AG04449 (cell line): Measurements from ENCODE around the gene SLC5A6.

Experiments used
- CTCF ChIA-PET: fragments of 350-600 bp; formaldehyde crosslinking; extraction: SDS; loops from one replicate; lab custom pipeline; 2021; ENCODE audit warnings: antibody characterized with exemption; lab: Yijun Ruan, JAX
- POLR2A ChIA-PET: fragments of 400-600, 350-600 bp; formaldehyde crosslinking; extraction: SDS; loops from one replicate; lab custom pipeline; 2020; ENCODE audit warnings: antibody characterized with exemption, inconsistent platforms; lab: Yijun Ruan, JAX
- DNase-seq: peaks from one replicate; pipeline ENCODE4 v3.0.0-alpha.2; 2010; ENCODE audit warnings: low read depth, low spot score
- H3K4me3 ChIP-seq: 2 replicates; pipeline ENCODE4 v1.5.1; 2011; ENCODE audit warnings: low read depth, mild to moderate bottlenecking, control low read depth, low read length
- TF ChIP-seq, protein P1 (sequence below): IDR thresholded peaks from one replicate; pipeline ENCODE4 v1.5.1; 2011; ENCODE audit warnings: mild to moderate bottlenecking, moderate library complexity, low read length, control low read depth, inconsistent platforms; ENCODE audit not compliant: insufficient read depth; ENCODE audit errors: missing control alignments

Gene SLC5A6

GRCh38 chr2:27174638-27175037 lies 37.4 kb downstream of the SLC5A6 start:
- CTCF ChIA-PET, result interaction anchor here (1.1 to 1.3 kb wide), 5 partner anchors 10 to 77 kb away, joined by 3 to 7 read pairs (median 3); no protein-coding TSS in a partner anchor
- DNase-seq, result no peak
- POLR2A ChIA-PET, result no interaction called here
- H3K4me3 ChIP-seq, result no peak overlapping the region
- TF ChIP-seq, protein P1, sequence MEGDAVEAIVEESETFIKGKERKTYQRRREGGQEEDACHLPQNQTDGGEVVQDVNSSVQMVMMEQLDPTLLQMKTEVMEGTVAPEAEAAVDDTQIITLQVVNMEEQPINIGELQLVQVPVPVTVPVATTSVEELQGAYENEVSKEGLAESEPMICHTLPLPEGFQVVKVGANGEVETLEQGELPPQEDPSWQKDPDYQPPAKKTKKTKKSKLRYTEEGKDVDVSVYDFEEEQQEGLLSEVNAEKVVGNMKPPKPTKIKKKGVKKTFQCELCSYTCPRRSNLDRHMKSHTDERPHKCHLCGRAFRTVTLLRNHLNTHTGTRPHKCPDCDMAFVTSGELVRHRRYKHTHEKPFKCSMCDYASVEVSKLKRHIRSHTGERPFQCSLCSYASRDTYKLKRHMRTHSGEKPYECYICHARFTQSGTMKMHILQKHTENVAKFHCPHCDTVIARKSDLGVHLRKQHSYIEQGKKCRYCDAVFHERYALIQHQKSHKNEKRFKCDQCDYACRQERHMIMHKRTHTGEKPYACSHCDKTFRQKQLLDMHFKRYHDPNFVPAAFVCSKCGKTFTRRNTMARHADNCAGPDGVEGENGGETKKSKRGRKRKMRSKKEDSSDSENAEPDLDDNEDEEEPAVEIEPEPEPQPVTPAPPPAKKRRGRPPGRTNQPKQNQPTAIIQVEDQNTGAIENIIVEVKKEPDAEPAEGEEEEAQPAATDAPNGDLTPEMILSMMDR, result no peak

GRCh38 chr2:27171351-27171848 lies 40.7 kb downstream of the SLC5A6 start:
- DNase-seq, result no peak
- no peak overlapping the region for H3K4me3 ChIP-seq
- CTCF ChIA-PET, result interaction anchor here (0.8 to 4.0 kb wide), 11 partner anchors 8 to 109 kb away, joined by 3 to 56 read pairs (median 26); partner anchors contain the start of genes PREB and TCF23
- POLR2A ChIA-PET, result no interaction called here
- TF ChIP-seq, protein P1, result no peak

DNA sequence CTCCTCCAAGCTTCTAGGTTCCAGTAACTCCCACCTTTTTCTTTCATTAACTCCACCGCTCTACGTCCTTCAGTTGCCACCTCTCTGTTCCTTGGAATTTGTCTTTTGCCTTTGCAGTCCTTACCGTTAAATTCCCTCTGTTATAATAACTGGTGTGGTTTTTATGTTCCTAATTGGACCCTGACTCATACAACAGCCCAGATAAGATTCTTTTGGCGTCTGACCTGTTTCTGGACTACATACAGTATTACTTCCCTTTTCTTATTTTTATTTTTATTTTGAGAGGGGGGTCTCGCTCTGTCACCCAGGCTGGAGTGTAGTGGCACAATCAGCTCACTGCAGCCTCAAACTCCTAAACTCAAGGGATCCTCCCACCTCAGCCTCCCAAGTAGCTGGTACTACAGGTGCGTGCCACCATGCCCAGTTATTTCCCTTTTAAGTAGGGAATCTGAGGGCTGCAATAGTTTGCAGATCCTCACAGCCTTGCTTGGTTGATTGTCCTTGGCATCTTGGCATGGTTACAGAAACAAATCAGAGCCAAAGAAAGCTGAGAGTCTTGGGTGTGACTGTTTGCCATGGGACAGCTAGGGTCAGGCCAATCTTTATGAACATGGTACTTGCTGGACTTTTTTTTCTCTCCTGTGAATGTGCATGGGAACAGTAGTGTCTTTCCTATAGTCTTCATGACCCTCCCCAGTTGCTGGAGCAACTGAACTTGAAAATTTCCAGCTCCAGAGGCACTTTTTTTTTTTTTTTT lies 41.3 kb downstream of the SLC5A6 start:
- POLR2A ChIA-PET, result no interaction called here

DNA sequence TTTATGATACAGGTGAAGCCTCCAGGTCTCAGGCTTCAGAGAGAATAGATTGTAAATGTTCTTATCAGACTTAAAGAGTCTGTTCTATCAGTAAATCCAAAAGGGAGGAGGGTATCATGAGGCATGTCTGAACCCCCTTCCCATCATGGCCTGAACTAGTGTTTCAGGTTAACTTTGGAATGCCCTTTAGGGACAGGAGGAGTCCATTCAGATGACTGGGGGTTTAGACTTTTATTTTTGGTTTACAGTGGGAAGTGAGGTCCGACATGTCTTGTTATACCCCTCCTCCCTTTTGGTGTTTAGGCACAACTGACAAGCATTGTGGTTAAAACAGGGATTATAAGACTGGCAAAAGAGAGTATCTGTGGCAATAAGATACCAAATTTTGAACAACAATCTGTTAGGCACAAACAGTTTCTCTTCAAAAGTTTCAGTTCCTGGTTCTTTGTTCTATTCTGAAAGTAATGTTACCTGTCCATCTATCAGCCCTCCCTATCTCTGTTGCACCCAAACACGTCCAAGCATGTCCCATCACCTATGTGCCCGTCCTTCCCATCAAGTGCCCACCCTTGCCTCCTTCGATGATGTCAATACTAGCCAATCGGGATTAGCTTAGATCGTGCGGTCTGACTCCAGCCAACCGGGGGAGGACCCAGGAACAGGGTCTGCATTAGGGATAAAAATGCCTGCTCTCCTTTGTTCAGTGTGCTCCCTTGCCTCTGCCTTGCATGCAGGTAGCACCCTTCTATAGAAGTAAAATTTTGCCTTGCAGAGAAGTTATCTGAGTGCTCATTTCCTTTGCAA lies 46.9 kb downstream of the SLC5A6 start:
- TF ChIP-seq, protein P1, result no peak
- CTCF ChIA-PET, result interaction anchor here (0.7 to 1.8 kb wide), 4 partner anchors 10 to 154 kb away, joined by 3 to 9 read pairs (median 3); no protein-coding TSS in a partner anchor
- POLR2A ChIA-PET, result no interaction called here

More for the DNA sequence above, 41.3 kb downstream of the SLC5A6 start:
- DNase-seq, result no peak
- CTCF ChIA-PET, result interaction anchor here (0.7 to 4.0 kb wide), 22 partner anchors 8 to 132 kb away, joined by 3 to 56 read pairs (median 6); partner anchors contain the start of genes CAD, PREB, PRR30 and TCF23
- TF ChIP-seq, protein P1, result no peak
- H3K4me3 ChIP-seq, result no peak overlapping the region

GRCh38 chr2:27162151-27163121 lies 49.6 kb downstream of the SLC5A6 start:
- ChIA-PET CTCF (interaction anchor here (0.9 to 7.9 kb wide), 5 partner anchors 8 to 119 kb away, joined by 3 to 49 read pairs (median 3); no protein-coding TSS in a partner anchor), POLR2A (no interaction called here)
- TF ChIP-seq, protein P1, result no peak
- DNase-seq, result no peak
- H3K4me3 ChIP-seq, result no peak overlapping the region

More for the DNA sequence above, 46.9 kb downstream of the SLC5A6 start:
- H3K4me3 ChIP-seq, result no peak overlapping the region
- DNase-seq, result no peak
